ENCODE measurements around the gene IL32. TPM values are rescaled to one million over a fixed set of nuclear protein-coding genes. Genes with fewer than 3 reads are reported as not detected.
A peak's percentile ranks its signal among the peaks of the same experiment; 100 is the strongest.

Gene IL32
- total RNA-seq, 4 donors from 2014 or later: 2.6 to 39.0 (median 21.6) TPM

DNA sequence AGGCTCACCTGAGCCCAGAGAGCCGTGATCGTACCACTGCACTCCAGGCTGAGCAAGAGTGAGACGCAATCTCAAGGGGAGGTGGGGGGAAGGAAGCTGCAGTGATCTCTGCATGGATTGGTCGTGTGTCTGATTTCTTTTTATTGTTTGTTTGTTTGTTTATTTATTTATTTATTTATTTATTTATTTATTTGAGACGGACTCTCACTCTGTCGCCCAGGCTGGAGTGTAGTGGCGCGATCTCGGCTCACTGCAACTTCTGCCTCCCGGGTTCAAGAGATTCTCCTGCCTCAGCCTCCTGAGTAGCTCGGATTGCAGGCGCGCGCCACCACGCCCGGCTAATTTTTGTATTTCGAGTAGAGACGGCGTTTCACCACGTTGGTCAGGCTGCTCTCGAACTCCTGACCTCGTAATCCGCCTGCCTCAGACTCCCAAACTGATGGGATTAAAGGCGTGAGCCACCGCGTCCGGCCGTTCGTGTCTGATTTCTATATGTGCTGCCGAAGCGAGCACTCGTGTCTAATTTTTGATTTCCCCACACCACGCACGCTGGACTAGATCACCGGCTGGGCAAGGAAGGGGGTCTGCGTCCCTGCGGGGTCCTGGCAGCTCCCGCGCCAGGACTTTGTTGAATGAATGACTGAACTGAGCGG lies 45.7 kb upstream of the IL32 start:
- no peaks in the 10 kb centered on the region for H3K36me3 ChIP-seq
- TF ChIP-seq EP300 (IDR thresholded peaks at IDR 0.05) (no peak), POLR2AphosphoS5 (IDR thresholded peaks at IDR 0.05) (no peak), POLR2A (IDR thresholded peaks at IDR 0.05) (no peak)
- TF ChIP-seq, protein P1, sequence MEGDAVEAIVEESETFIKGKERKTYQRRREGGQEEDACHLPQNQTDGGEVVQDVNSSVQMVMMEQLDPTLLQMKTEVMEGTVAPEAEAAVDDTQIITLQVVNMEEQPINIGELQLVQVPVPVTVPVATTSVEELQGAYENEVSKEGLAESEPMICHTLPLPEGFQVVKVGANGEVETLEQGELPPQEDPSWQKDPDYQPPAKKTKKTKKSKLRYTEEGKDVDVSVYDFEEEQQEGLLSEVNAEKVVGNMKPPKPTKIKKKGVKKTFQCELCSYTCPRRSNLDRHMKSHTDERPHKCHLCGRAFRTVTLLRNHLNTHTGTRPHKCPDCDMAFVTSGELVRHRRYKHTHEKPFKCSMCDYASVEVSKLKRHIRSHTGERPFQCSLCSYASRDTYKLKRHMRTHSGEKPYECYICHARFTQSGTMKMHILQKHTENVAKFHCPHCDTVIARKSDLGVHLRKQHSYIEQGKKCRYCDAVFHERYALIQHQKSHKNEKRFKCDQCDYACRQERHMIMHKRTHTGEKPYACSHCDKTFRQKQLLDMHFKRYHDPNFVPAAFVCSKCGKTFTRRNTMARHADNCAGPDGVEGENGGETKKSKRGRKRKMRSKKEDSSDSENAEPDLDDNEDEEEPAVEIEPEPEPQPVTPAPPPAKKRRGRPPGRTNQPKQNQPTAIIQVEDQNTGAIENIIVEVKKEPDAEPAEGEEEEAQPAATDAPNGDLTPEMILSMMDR (IDR thresholded peaks at IDR 0.05): no peak
- H3K27me3 ChIP-seq: peaks cover 41% of the 10 kb centered on the region
- H3K4me1 ChIP-seq: peaks cover 0 to 62% (median 25%) of the 10 kb centered on the region in 3 donors
- 44 to 50% methylated on average over 13 to 20 of the region's 40 CpGs for WGBS, 2 donors (ENCODE audit: low coverage in 1 of 2)
- no peak for ATAC-seq
- peak overlapping the region in 1 of 2 donors; percentile 73 for H3K4me3 ChIP-seq
- peak overlapping the region in 3 of 4 donors; percentile 95 to 97 (median 96) for H3K27ac ChIP-seq
- H3K9me3 ChIP-seq: no peaks in the 10 kb centered on the region

DNA sequence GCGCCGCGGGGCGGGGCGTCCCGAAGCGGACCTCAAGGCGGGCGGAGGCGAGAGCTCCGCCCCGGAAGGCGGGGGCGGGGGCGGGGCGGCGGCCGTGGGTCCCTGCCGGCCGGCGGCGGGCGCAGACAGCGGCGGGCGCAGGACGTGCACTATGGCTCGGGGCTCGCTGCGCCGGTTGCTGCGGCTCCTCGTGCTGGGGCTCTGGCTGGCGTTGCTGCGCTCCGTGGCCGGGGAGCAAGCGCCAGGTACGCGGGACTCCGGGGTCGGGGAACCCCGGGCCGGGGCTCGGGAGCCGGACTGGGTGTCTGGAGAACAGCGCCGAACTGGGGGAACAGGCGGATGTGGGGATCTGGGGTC lies 45.2 kb upstream of the IL32 start, which contains the start of gene TNFRSF12A:
TNFRSF12A (plus strand) TSS at position 122 of the 357 bp plus-strand sequence; CDS start at position 152, 30 bp downstream.
- Histone ChIP-seq H3K4me3 (peak within 1 kb of the TSS; percentile 60 to 73), H3K27ac (peak within 1 kb of the TSS; percentile 93 to 97 (median 96)), H3K27me3 (peaks cover 39% of the 10 kb centered on the region), H3K4me1 (peaks cover 0 to 67% (median 25%) of the 10 kb centered on the region in 3 donors), H3K9me3 (no peaks in the 10 kb centered on the region), H3K36me3 (no peaks in the 10 kb centered on the region)
- ATAC-seq: peak; percentile 42
- 0% methylated on average over 2 of the region's 49 CpGs; no CpG with 5 or more reads in 1 of the 2 donors for WGBS, 2 donors (ENCODE audit: low coverage in 1 of 2)
- TF ChIP-seq POLR2A (IDR thresholded peaks at IDR 0.05) (peak; percentile 83 to 95), EP300 (IDR thresholded peaks at IDR 0.05) (no peak), POLR2AphosphoS5 (IDR thresholded peaks at IDR 0.05) (peak; percentile 95)
- TF ChIP-seq, protein P1 (IDR thresholded peaks at IDR 0.05): peak in 3 of 4 experiments; percentile 29 to 43 (median 33)

DNA sequence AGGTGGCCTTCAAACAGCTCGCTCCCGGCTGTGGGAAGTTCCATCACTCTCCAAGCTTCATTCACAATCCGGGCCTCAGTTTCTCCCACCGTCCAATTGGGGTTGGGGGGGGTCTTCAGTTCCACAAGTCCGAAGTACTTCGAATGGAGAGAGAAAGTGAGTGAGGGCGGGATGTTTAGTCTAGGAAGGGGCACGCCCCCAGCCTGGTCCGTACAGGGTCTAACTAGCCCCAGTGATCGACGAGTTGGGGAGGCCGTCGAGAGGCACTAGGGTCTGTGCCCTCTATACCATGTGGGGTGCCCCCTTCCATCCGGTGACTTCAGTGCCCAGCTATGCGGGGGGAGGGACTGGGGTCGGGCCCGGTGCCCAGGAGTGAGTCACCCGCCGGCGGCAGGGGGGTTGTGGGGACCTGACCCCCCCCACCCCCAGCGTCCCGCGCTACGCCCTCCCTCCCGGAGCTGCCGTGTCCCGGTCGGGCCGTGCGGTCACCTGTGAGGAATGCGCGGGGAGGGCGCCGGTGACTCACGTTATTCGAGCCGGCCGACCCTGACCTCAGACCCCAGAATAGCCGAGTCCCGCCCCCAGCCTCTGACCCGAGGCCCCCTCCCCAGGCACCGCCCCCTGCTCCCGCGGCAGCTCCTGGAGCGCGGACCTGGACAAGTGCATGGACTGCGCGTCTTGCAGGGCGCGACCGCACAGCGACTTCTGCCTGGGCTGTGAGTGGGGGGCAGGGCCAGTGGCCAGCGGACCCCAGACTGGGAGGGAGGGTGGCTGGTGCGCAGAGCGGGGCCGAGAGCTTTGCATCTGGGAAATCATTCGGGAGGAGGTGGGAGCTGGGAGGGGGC lies 44.6 kb upstream of the IL32 start:
- 0% methylated on average over 1 of the region's 57 CpGs for WGBS, 2 donors (ENCODE audit: low coverage in 1 of 2)
- Histone ChIP-seq H3K4me3 (peak overlapping the region; percentile 60 to 73), H3K27ac (peak overlapping the region; percentile 93 to 97 (median 96)), H3K9me3 (no peaks in the 10 kb centered on the region), H3K27me3 (peaks cover 33% of the 10 kb centered on the region), H3K4me1 (peaks cover 0 to 69% (median 25%) of the 10 kb centered on the region in 3 donors), H3K36me3 (peaks cover 0 to 5% of the 10 kb centered on the region in 2 donors)
- peak; percentile 60 for ATAC-seq
- TF ChIP-seq POLR2AphosphoS5 (IDR thresholded peaks at IDR 0.05): peak; percentile 97
- TF ChIP-seq EP300 (IDR thresholded peaks at IDR 0.05): no peak

DNA sequence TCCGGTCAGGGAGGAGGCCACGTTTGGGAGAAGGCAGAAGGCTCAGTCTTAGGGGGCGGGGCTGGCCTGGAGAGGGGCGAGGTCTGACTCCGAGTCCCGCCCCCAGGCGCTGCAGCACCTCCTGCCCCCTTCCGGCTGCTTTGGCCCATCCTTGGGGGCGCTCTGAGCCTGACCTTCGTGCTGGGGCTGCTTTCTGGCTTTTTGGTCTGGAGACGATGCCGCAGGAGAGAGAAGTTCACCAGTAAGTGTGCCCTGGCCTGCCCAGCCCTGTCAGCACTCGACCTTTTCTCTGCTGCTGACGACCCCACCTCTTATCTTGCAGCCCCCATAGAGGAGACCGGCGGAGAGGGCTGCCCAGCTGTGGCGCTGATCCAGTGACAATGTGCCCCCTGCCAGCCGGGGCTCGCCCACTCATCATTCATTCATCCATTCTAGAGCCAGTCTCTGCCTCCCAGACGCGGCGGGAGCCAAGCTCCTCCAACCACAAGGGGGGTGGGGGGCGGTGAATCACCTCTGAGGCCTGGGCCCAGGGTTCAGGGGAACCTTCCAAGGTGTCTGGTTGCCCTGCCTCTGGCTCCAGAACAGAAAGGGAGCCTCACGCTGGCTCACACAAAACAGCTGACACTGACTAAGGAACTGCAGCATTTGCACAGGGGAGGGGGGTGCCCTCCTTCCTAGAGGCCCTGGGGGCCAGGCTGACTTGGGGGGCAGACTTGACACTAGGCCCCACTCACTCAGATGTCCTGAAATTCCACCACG lies 43.8 kb upstream of the IL32 start:
- WGBS, 2 donors (ENCODE audit: low coverage in 1 of 2): 10% methylated on average over 4 of the region's 25 CpGs; no CpG with 5 or more reads in 1 of the 2 donors
- peak; percentile 43 for TF ChIP-seq POLR2AphosphoS5 (IDR thresholded peaks at IDR 0.05)
- TF ChIP-seq EP300 (IDR thresholded peaks at IDR 0.05): no peak
- TF ChIP-seq, protein P1 (IDR thresholded peaks at IDR 0.05): peak in 3 of 4 experiments; percentile 29 to 59 (median 42)
- Histone ChIP-seq H3K4me1 (peaks cover 0 to 69% (median 25%) of the 10 kb centered on the region in 3 donors), H3K36me3 (peaks cover 0 to 13% of the 10 kb centered on the region in 2 donors), H3K27ac (peak overlapping the region; percentile 93 to 97 (median 96)), H3K27me3 (peaks cover 29% of the 10 kb centered on the region), H3K9me3 (no peaks in the 10 kb centered on the region), H3K4me3 (peak overlapping the region; percentile 60 to 73)
- ATAC-seq: peak; percentile 32

Data from gastroesophageal sphincter (tissue), 4 donors.